RWPE1 (cell line): ENCODE results near the gene LMO2.
"Not testable (repeated sequence)": the region's sequence is repeated elsewhere in the genome, so short reads cannot be mapped to it uniquely, and the experiment has no call there.

Source experiments
- CTCF ChIA-PET: fragments of 350-600 bp; sonication (Branson Sonifier 250); formaldehyde crosslinking; extraction: SDS; loops from one replicate; lab custom pipeline; 2021; lab: Yijun Ruan, JAX
- POLR2A ChIA-PET: fragments of 400-600 bp; formaldehyde crosslinking; extraction: SDS; loops from one replicate; lab custom pipeline; 2020; ENCODE audit warnings: antibody characterized with exemption; ENCODE audit not compliant: low non-redundant PET; lab: Yijun Ruan, JAX
- DNase-seq: peaks from one replicate; pipeline ENCODE4 v3.0.0; 2012; ENCODE audit warnings: low spot score
- H3K27ac ChIP-seq: fragments of 450-650 bp; 2 replicates; pipeline ENCODE4 v1.5.1; 2017
- TF ChIP-seq, protein P1 (sequence below): fragments of 450-650 bp; conservative IDR thresholded peaks from 2 replicates; pipeline ENCODE4 v1.5.1; 2017; ENCODE audit warnings: low read depth, mild to moderate bottlenecking

Gene LMO2

DNA sequence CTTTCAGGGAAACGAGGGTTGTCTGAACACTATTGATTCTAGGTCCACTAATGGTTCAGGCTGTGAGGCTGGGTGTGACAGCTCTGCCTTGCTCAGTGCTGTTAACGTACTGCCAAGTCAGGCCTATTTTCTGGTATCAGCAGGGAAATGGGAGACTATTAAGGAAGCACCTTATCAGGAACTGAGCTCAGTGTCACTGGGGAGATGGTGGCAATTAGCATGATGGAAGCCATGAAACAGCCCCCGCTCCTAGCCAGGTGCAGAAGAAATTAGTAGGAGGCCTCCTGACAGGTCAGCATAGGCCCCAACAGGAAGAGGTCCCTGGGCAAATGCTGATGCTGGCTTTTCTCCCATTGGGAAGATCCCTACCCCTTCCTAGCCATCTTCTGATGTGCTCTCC, 42.6 kb upstream of the LMO2 start:
- ChIA-PET CTCF (interaction anchor here (0.8 kb wide), 1 partner anchor 11 kb away, joined by 4 read pairs; no protein-coding TSS in a partner anchor), POLR2A (no interaction called here)
- TF ChIP-seq, protein P1, sequence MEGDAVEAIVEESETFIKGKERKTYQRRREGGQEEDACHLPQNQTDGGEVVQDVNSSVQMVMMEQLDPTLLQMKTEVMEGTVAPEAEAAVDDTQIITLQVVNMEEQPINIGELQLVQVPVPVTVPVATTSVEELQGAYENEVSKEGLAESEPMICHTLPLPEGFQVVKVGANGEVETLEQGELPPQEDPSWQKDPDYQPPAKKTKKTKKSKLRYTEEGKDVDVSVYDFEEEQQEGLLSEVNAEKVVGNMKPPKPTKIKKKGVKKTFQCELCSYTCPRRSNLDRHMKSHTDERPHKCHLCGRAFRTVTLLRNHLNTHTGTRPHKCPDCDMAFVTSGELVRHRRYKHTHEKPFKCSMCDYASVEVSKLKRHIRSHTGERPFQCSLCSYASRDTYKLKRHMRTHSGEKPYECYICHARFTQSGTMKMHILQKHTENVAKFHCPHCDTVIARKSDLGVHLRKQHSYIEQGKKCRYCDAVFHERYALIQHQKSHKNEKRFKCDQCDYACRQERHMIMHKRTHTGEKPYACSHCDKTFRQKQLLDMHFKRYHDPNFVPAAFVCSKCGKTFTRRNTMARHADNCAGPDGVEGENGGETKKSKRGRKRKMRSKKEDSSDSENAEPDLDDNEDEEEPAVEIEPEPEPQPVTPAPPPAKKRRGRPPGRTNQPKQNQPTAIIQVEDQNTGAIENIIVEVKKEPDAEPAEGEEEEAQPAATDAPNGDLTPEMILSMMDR = no peak
- no peak overlapping the region for H3K27ac ChIP-seq
- no peak for DNase-seq

DNA sequence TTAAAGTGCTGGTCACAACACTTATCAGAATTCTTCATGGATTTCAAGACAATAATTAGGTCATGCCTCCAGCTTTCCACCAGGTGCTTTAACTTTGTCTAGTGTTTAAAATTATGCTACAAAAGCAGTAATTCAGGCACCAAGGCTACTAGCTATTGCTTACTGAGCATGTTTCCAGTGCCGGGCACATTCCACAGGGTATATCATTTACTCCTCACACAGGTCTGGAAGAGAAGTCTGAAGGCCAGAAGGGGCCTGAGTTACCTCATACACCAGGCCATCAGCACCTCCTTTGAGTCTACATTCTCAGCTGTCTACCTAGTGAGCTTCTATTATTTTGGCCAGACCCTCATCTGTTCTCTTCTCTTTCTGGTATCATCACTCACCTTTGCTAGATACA, 41.7 kb upstream of the LMO2 start:
- no peak for DNase-seq
- ChIA-PET POLR2A (no interaction called here), CTCF (interaction anchor here (1.1 kb wide), 1 partner anchor 104 kb away, joined by 5 read pairs; no protein-coding TSS in a partner anchor)
- H3K27ac ChIP-seq = no peak overlapping the region
- TF ChIP-seq, protein P1 = no peak

DNA sequence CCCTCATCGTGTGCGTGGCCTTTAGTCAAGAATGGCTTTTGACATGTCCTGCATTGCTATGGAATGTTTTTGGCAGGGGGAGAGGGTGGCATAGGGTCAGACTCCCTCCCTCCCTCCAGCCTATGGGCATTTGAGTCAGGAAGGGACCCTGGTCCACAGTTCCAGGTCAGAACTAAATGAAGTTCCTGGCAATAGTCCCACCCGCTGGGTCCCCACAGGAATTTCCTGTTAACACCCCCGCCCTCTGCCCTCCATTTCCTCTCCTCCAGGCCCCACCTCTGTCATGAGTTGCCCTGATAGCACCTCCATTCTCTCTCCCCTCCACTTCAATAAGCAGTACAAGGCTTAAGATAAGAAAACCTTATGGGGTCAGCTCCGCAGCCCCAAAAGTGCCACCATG, 40.8 kb upstream of the LMO2 start:
- POLR2A ChIA-PET = no interaction called here
- no peak overlapping the region for H3K27ac ChIP-seq
- TF ChIP-seq, protein P1 = no peak
- no peak for DNase-seq
- CTCF ChIA-PET = no interaction called here

DNA sequence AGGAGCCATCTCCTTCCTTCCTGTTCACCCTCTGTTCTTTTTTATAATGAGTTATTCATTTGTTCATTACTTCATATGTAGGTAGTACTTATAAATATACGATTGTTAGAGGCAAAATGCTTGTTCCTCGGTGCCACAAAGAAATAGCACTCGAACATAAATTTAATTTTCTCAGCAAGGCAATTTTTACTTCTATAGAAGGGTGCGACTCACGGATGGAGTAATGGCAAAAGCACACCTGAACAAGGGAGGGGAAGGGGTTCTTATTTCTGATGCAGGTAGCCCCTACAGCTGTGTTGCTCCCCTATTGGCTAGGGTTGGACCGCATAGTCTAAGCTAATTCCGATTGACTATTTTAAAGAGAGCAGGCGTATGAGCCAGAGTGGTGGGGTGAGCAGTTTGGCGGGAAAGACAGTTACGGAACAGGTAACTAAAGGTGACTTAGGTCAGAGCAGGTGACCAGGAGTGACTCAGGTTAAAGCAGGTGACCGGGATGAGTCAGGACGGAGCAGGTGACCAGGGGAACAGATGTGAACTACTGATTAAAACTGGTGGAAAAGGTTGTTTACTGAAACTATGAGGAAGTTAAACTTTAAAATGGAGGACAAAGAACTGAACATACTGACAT, 40.0 kb upstream of the LMO2 start:
- H3K27ac ChIP-seq = peak overlapping the region; percentile 76
- CTCF ChIA-PET, DNase-seq, POLR2A ChIA-PET: not testable (repeated sequence)

DNA sequence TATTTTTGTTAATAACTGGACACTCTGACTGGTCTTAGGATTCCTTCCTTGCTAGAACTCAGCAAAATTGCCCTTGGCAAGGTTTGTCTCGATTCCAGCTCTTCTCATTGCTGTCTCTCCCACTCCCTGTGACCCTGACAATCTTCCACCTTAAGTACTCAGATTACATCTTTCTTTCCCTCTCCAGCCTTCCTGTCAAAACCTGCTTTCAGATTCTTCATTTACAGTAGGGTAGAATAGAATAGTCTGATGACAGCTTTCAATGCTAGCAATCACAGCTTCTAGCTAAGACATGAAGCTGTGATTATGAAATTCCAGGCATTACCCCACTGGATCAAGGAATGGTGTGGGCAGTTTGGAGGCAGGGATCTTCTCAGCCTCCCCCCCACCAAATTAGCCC, 39.2 kb upstream of the LMO2 start:
- POLR2A ChIA-PET = no interaction called here
- H3K27ac ChIP-seq = peak overlapping the region; percentile 79
- DNase-seq = no peak
- TF ChIP-seq, protein P1 = no peak
- CTCF ChIA-PET = interaction anchor here (0.6 kb wide), 1 partner anchor 35 kb away, joined by 4 read pairs; no protein-coding TSS in a partner anchor

DNA sequence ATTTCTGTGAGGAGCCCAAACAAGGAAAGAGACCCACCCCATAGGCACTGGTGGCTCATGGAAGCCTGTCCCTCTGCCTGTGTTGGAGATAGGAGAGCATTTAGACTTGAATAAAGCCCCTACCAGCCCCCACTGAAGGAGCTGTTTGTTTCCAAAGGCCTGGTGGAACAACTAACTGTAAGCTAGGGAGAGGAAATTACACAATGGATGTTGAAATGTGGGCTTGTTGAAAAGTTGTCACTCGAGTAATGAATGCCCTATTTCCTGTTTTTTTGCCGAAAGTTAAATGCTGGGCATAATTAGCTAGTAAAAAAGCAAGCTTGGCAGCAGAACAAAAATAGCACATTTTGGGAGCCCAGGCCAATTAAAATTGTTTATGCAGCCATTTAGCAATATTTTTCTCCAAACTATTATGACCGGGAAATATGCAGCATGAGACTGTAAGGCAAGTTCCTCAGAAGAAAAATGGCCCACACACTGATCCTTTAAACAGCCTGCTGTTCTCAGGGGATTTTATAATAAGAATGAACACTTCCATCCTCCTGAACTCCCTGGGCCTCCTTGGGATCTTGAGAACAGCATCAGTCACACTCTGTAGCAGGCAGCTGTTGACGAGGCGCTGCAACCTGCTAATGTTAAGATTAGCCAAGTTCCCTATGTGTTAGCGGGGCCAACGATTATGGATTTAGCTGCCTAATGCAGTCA, 38.6 kb upstream of the LMO2 start:
- CTCF ChIA-PET = interaction anchor here (0.6 kb wide), 1 partner anchor 12 kb away, joined by 3 read pairs; no protein-coding TSS in a partner anchor
- TF ChIP-seq, protein P1 = no peak
- DNase-seq = no peak

DNA sequence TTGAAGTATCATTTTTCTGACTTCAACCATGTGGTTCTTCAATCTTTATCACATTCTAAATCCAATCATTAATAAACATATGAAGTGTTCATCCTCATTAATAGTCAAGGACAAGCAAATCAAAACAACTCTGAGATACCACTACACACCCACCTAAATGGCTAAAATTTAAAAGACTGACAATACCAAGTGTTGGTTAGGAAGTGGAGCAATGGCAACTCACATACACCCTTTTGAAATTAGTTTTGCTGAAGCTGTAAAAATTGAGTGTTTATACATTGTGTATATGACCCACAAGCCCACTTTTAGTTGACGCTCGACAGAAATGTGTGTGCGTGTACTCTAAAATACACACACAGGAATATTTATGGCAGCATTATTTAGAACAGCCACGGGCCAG, 36.7 kb upstream of the LMO2 start:
- no peak for DNase-seq
- no peak overlapping the region for H3K27ac ChIP-seq
- CTCF ChIA-PET = interaction anchor here (0.7 kb wide), 1 partner anchor 864 kb away, joined by 3 read pairs; no protein-coding TSS in a partner anchor
- POLR2A ChIA-PET = no interaction called here
- TF ChIP-seq, protein P1 = no peak

More for the DNA sequence above, 38.6 kb upstream of the LMO2 start:
- H3K27ac ChIP-seq = peak overlapping the region; percentile 79
- POLR2A ChIA-PET = no interaction called here
